ENCODE results near the gene FOXN3. TPM values are rescaled to one million over a fixed set of nuclear protein-coding genes. Genes with fewer than 3 reads are reported as not detected.

The FOXN3 gene
- polyA plus RNA-seq, 1 of the 3 experiments (the other 2 are of a cell fraction): 9.8 TPM

- Histone ChIP-seq H3K9me2 (no peaks in the 10 kb centered on the region), H3F3A (replicated peaks; ENCODE audit: insufficient read depth) (no peaks in the 10 kb centered on the region), H3K79me2 (ENCODE audit: insufficient read depth) (peaks cover 5% of the 10 kb centered on the region), H3K9ac (no peak overlapping the region), H3K27ac (ENCODE audit: low read depth in 2 of 2, low read length in 1 of 2) (no peak overlapping the region), H3K27me3 (ENCODE audit: insufficient read depth) (no peaks in the 10 kb centered on the region), H4K20me1 (ENCODE audit: insufficient read depth) (no peaks in the 10 kb centered on the region), H3K4me2 (no peak overlapping the region), H2AFZ (ENCODE audit: low read depth) (no peak overlapping the region), H3K4me3 (ENCODE audit: low read depth in 2 of 2, low read length in 1 of 2) (no peak overlapping the region), H3K9me3 (no peaks in the 10 kb centered on the region), H3K4me1 (ENCODE audit: control insufficient read depth in 1 of 2, insufficient read depth in 2 of 2, low read depth in 1 of 2, low read length in 1 of 2) (peaks cover 0 to 22% of the 10 kb centered on the region in 2 experiments; a peak in 2 of 4 replicates), H3K36me3 (replicated peaks in 1 of 2; ENCODE audit: control insufficient read depth in 1 of 2, insufficient read depth in 2 of 2, low read length in 1 of 2) (peaks cover 0 to 7% of the 10 kb centered on the region in 2 experiments)
- 72% methylated on average over 3 of the region's 3 CpGs for WGBS (ENCODE audit: low lambda C conversion rate)
- DNase-seq: no peak
- POLR2A ChIA-PET: no interaction called here
- no peak for TF ChIP-seq RCOR1 (IDR thresholded peaks at IDR 0.05; ENCODE audit: low read length)
- no peak for TF ChIP-seq USF1 (IDR thresholded peaks at IDR 0.05; ENCODE audit: borderline replicate concordance, low read depth)
- no peak for TF ChIP-seq JUND (IDR thresholded peaks at IDR 0.05)
- no peak for TF ChIP-seq RFX5 (IDR thresholded peaks at IDR 0.05; ENCODE audit: low read length)
- TF ChIP-seq NFIC (IDR thresholded peaks at IDR 0.05; ENCODE audit: borderline replicate concordance): no peak
- TF ChIP-seq REST (IDR thresholded peaks at IDR 0.05; ENCODE audit: low read depth, low read length): no peak
- TF ChIP-seq, protein P1, sequence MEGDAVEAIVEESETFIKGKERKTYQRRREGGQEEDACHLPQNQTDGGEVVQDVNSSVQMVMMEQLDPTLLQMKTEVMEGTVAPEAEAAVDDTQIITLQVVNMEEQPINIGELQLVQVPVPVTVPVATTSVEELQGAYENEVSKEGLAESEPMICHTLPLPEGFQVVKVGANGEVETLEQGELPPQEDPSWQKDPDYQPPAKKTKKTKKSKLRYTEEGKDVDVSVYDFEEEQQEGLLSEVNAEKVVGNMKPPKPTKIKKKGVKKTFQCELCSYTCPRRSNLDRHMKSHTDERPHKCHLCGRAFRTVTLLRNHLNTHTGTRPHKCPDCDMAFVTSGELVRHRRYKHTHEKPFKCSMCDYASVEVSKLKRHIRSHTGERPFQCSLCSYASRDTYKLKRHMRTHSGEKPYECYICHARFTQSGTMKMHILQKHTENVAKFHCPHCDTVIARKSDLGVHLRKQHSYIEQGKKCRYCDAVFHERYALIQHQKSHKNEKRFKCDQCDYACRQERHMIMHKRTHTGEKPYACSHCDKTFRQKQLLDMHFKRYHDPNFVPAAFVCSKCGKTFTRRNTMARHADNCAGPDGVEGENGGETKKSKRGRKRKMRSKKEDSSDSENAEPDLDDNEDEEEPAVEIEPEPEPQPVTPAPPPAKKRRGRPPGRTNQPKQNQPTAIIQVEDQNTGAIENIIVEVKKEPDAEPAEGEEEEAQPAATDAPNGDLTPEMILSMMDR (IDR thresholded peaks at IDR 0.05): no peak
- TF ChIP-seq EP300 (IDR thresholded peaks at IDR 0.05; ENCODE audit: borderline replicate concordance in 1 of 2, low read depth in 1 of 2, low read length in 1 of 2): no peak
- TF ChIP-seq FOXM1 (IDR thresholded peaks at IDR 0.05; ENCODE audit: low read depth): no peak
- TF ChIP-seq TCF12 (IDR thresholded peaks at IDR 0.05): no peak
- no peak for TF ChIP-seq RAD21 (IDR thresholded peaks at IDR 0.05; ENCODE audit: low read length)
- TF ChIP-seq ZBTB33 (IDR thresholded peaks at IDR 0.05; ENCODE audit: borderline replicate concordance, low read depth): no peak
- TF ChIP-seq RXRA (IDR thresholded peaks at IDR 0.05; ENCODE audit: borderline replicate concordance, low read depth): no peak
- TF ChIP-seq TEAD4 (IDR thresholded peaks at IDR 0.05; ENCODE audit: borderline replicate concordance, insufficient read depth): no peak
- TF ChIP-seq, protein P2, sequence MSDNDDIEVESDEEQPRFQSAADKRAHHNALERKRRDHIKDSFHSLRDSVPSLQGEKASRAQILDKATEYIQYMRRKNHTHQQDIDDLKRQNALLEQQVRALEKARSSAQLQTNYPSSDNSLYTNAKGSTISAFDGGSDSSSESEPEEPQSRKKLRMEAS (IDR thresholded peaks at IDR 0.05; ENCODE audit: low read depth): no peak
- TF ChIP-seq TAF1 (IDR thresholded peaks at IDR 0.05; ENCODE audit: borderline replicate concordance, low read depth, low read length): no peak
- CTCF ChIA-PET: interaction anchor here (1.4 kb wide), 1 partner anchor 236 kb away, joined by 4 read pairs; no protein-coding TSS in a partner anchor
These were observed 140.5 kb downstream of the FOXN3 start for GRCh38 chr14:89276424-89276975.

Measured in SK-N-SH (cell line).